HepG2 (cell line): ENCODE results near the gene MINDY3. TPM values are rescaled to one million over a fixed set of nuclear protein-coding genes. Genes with fewer than 3 reads are reported as not detected.

ENCODE experiments used
- ATAC-seq: fragments of 200-7000 bp; cut with Tn5 transposase; 3 replicates; pipeline ENCODE4 v1.9.1; 2020; ENCODE audit warnings: mild to moderate bottlenecking, moderate library complexity
- BruUV-seq: library from RNA; stranded (reverse); fragments of 400-500 nt; replicated peaks from 2 replicates; lab custom pipeline; 2021; lab: Mats Ljungman, UMichigan
- CTCF ChIA-PET: fragments of 300-600 bp; formaldehyde crosslinking; extraction: SDS; loops from one replicate; lab custom pipeline; 2021; ENCODE audit warnings: low total read pairs, inconsistent platforms, low intra/inter-chr PET ratio; lab: Yijun Ruan, JAX
- POLR2A ChIA-PET: fragments of 350-600 bp; sonication (Branson Sonifier 250); formaldehyde crosslinking; loops from one replicate; lab custom pipeline; 2020; ENCODE audit warnings: antibody characterized with exemption, inconsistent platforms; lab: Yijun Ruan, JAX
- DNase-seq: peaks from one replicate; pipeline ENCODE4 v3.0.0-alpha.2; 2015; ENCODE audit warnings: low spot score
- FAIRE-seq: peaks from 3 replicates; lab custom pipeline; 2011; peaks lifted over from hg19 to GRCh38; lab: Jason Lieb, UNC
- H2AFZ ChIP-seq: one replicate; pipeline ENCODE4 v1.6.1; 2011; ENCODE audit warnings: low read length, inconsistent platforms
- H3K27ac ChIP-seq: fragments of 300-600 bp; 3 replicates; pipeline ENCODE4 v1.8.0; 2011; ENCODE audit warnings: mixed run types, mild to moderate bottlenecking, mixed read lengths, low read length, inconsistent platforms; ENCODE audit not compliant: insufficient read depth; ENCODE audit errors: extremely low read length
- H3K27me3 ChIP-seq, 2 experiments: fragments of 200-600 bp in 1 of 2; 2 replicates in 1 of 2; 3 replicates in 1 of 2; pipeline versions ENCODE4 v1.6.0 to v1.8.0; 2011; ENCODE audit warnings: low read length in 2 of 2, mild to moderate bottlenecking in 2 of 2, moderate library complexity in 2 of 2, inconsistent platforms in 1 of 2; ENCODE audit not compliant: insufficient read depth in 2 of 2, control insufficient read depth in 1 of 2
- H3K36me3 ChIP-seq, 2 experiments: fragments of 200-600 bp in 1 of 2; replicated peaks in 1 of 2; 2 replicates in 1 of 2; 3 replicates in 1 of 2; pipeline versions ENCODE4 v1.5.1 to v1.8.0; 2011; ENCODE audit warnings: low read length in 2 of 2, inconsistent platforms in 1 of 2; ENCODE audit not compliant: insufficient read depth in 2 of 2, control insufficient read depth in 1 of 2
- H3K4me1 ChIP-seq: 2 replicates; pipeline ENCODE4 v1.5.1; 2012; ENCODE audit warnings: low read length, inconsistent platforms; ENCODE audit not compliant: insufficient read depth
- H3K4me2 ChIP-seq: 2 replicates; pipeline ENCODE4 v1.6.0; 2011; ENCODE audit warnings: low read depth, low read length, inconsistent platforms
- H3K4me3 ChIP-seq, 3 experiments: fragments of 200-600 bp in 1 of 3; sonication (generic), shearing (Covaris generic) in 1 of 3; replicated peaks in 1 of 3; 2 replicates each; pipeline ENCODE4 v1.5.1; 2011 to 2016; ENCODE audit warnings: low read length in 3 of 3, inconsistent platforms in 2 of 3, low read depth in 2 of 3, mild to moderate bottlenecking in 2 of 3, control low read depth in 1 of 3, mixed read lengths in 1 of 3; ENCODE audit not compliant: insufficient read depth in 1 of 3
- H3K79me2 ChIP-seq: one replicate; pipeline ENCODE4 v1.6.1; 2011; ENCODE audit warnings: low read length, inconsistent platforms; ENCODE audit not compliant: insufficient read depth
- H3K9ac ChIP-seq: 2 replicates; pipeline ENCODE4 v1.6.0; 2011; ENCODE audit warnings: mild to moderate bottlenecking, low read depth, low read length, inconsistent platforms; ENCODE audit not compliant: insufficient read depth
- H3K9me3 ChIP-seq: 2 replicates; pipeline ENCODE4 v1.5.1; 2012; ENCODE audit warnings: mild to moderate bottlenecking, low read length
- H4K20me1 ChIP-seq: 2 replicates; pipeline ENCODE4 v1.6.0; 2011; ENCODE audit warnings: inconsistent platforms, mild to moderate bottlenecking, low read length, moderate library complexity; ENCODE audit not compliant: insufficient read depth
- AHR ChIP-seq: IDR thresholded peaks from 2 replicates; pipeline ENCODE4 v1.6.1; 2018; ENCODE audit warnings: missing genetic modification reagents, missing compliant biosample characterization
- CENPX ChIP-seq: sonication (generic); formaldehyde crosslinking; IDR thresholded peaks from 2 replicates; pipeline ENCODE4 v1.9.0; 2021; ENCODE audit warnings: mild to moderate bottlenecking, missing genetic modification reagents, moderate library complexity
- EED ChIP-seq: sonication (generic); formaldehyde crosslinking; IDR thresholded peaks from 2 replicates; pipeline ENCODE4 v1.5.0; 2020; ENCODE audit warnings: mild to moderate bottlenecking, missing genetic modification reagents
- HNRNPL ChIP-seq: fragments of 200-400 bp; formaldehyde crosslinking; IDR thresholded peaks from 2 replicates; pipeline ENCODE4 v1.6.1; 2017; ENCODE audit warnings: mild to moderate bottlenecking, low read depth, low read length
- KLF13 ChIP-seq: sonication (generic); formaldehyde crosslinking; IDR thresholded peaks from 2 replicates; pipeline ENCODE4 v1.4.0; 2020; ENCODE audit warnings: mild to moderate bottlenecking, missing genetic modification reagents
- MTA1 ChIP-seq: sonication (generic); formaldehyde crosslinking; IDR thresholded peaks from 2 replicates; pipeline ENCODE4 v1.4.0; 2020; ENCODE audit warnings: missing genetic modification reagents, mild to moderate bottlenecking, borderline replicate concordance
- PRPF4 ChIP-seq: fragments of 200-400 bp; formaldehyde crosslinking; IDR thresholded peaks from 2 replicates; pipeline ENCODE4 v1.6.1; 2016; ENCODE audit warnings: low read length, low read depth; ENCODE audit not compliant: poor library complexity, severe bottlenecking
- SNAI1 ChIP-seq: sonication (generic); formaldehyde crosslinking; IDR thresholded peaks from 2 replicates; pipeline ENCODE4 v1.5.0; 2020; ENCODE audit warnings: mild to moderate bottlenecking, missing genetic modification reagents, borderline replicate concordance
- ZBTB1 ChIP-seq: sonication (generic); formaldehyde crosslinking; IDR thresholded peaks from 2 replicates; pipeline ENCODE4 v1.4.0; 2020; ENCODE audit warnings: missing genetic modification reagents, borderline replicate concordance
- ZNF30 ChIP-seq: sonication (generic); formaldehyde crosslinking; IDR thresholded peaks from 2 replicates; pipeline ENCODE4 v1.5.0; 2020; ENCODE audit warnings: mild to moderate bottlenecking, missing genetic modification reagents
- ZNF34 ChIP-seq: sonication (generic); formaldehyde crosslinking; IDR thresholded peaks from 2 replicates; pipeline ENCODE4 v1.4.0; 2020; ENCODE audit warnings: mild to moderate bottlenecking, missing genetic modification reagents, borderline replicate concordance
- ZNF383 ChIP-seq: sonication (generic); formaldehyde crosslinking; IDR thresholded peaks from 2 replicates; pipeline ENCODE4 v1.4.0; 2020; ENCODE audit warnings: missing genetic modification reagents, mild to moderate bottlenecking, borderline replicate concordance
- ZNF547 ChIP-seq: sonication (generic); formaldehyde crosslinking; IDR thresholded peaks from 2 replicates; pipeline ENCODE4 v1.5.1; 2020; ENCODE audit warnings: mild to moderate bottlenecking, missing genetic modification reagents
- ZNF615 ChIP-seq: sonication (generic); formaldehyde crosslinking; IDR thresholded peaks from 2 replicates; pipeline ENCODE4 v1.5.0; 2020; ENCODE audit warnings: mild to moderate bottlenecking, missing genetic modification reagents, borderline replicate concordance
- WGBS: methylation state at CpG from one replicate; pipeline ENCODE4 v1.1.6; 2017; ENCODE audit warnings: low lambda C conversion rate; 5-methylcytosine and 5-hydroxymethylcytosine counted together
- in situ Hi-C: cut with HindIII; loops from 2 replicates; pipeline ENCODE4 v1.10.0; 2017; ENCODE audit warnings: low pct_unique_long_range_greater_than_20kb; ENCODE audit not compliant: extremely low pct_ligation_motif_present
- intact Hi-C: fragments of 100-400 bp; cut with micrococcal nuclease; formaldehyde crosslinking; loops from one replicate; pipeline ENCODE4 v1.10.0; 2022; ENCODE audit not compliant: unreplicated experiment
- polyA plus RNA-seq, 8 experiments: library from polyadenylated mRNA; depleted of rRNA in 3 of 8; stranded (reverse) in 7 of 8; unstranded in 1 of 8; fragments of >200 nt; fragmentation: Illumina TruSeq in 4 of 8; extraction: Trizol in 4 of 8; gene quantifications; 2 replicates each; pipeline versions ENCODE4 v1.2.1 to v1.2.3, GENCODE V29; 2011 to 2016; ENCODE audit warnings: low read depth in 4 of 8, missing spikeins in 1 of 8, mixed read lengths in 1 of 8; ENCODE audit not compliant: insufficient read depth in 1 of 8
- total RNA-seq, 5 experiments: library from RNA; depleted of rRNA; stranded (reverse); fragments of >200 nt; fragmentation: Illumina TruSeq; extraction: Trizol; gene quantifications; 2 replicates each; pipeline ENCODE4 v1.2.3, GENCODE V29; 2016; ENCODE audit warnings: low read depth in 1 of 5
- TF ChIP-seq, protein P1 (sequence below): sonication (generic); formaldehyde crosslinking; IDR thresholded peaks from 2 replicates; pipeline ENCODE4 v1.8.1; 2023; ENCODE audit warnings: mild to moderate bottlenecking, missing genetic modification reagents
- TF ChIP-seq, protein P2 (sequence below): sonication (generic); formaldehyde crosslinking; IDR thresholded peaks from 2 replicates; pipeline ENCODE4 v1.9.0; 2022; ENCODE audit warnings: missing genetic modification reagents, mild to moderate bottlenecking, borderline replicate concordance
- TF ChIP-seq, protein P3 (sequence below): IDR thresholded peaks from 2 replicates; pipeline ENCODE4 v1.6.1; 2016; ENCODE audit warnings: low read depth
- TF ChIP-seq, protein P4 (sequence below): sonication (generic); formaldehyde crosslinking; IDR thresholded peaks from 2 replicates; pipeline ENCODE4 v1.4.0; 2020; ENCODE audit warnings: mild to moderate bottlenecking, low read depth, missing genetic modification reagents

Gene MINDY3
- total and polyA plus RNA-seq, 2 of the 13 experiments (the other 11 are each of a cell fraction or from before 2014, with no cell fraction given), result 6.4 to 17.5 TPM

DNA sequence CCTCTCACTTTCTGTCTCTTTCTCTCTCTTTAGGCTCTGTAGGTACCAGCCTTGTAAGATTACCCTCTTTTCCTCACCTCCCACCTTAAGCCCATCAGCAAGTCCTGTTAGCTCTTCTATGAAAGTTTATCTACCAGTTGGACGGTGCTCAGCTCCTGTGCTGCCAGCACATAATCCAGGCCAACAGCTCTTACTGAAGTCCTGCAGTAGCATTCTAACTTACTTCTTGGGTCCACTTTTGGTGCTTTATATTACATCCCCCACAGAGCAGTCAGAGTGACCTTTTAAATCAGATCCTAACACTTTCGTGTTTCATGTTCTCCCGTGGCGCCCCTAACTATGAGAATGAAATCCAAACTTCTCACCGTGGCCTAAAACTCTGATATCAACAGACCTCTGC, 101.7 kb downstream of the MINDY3 start (continued):
- TF ChIP-seq ZNF34 (CRISPR knock-in tag) (no peak), AHR (CRISPR knock-in tag) (no peak), ZNF383 (CRISPR knock-in tag) (no peak), MTA1 (CRISPR knock-in tag) (no peak), ZNF30 (CRISPR knock-in tag) (no peak), PRPF4 (no peak), HNRNPL (no peak)
- TF ChIP-seq, protein P1, sequence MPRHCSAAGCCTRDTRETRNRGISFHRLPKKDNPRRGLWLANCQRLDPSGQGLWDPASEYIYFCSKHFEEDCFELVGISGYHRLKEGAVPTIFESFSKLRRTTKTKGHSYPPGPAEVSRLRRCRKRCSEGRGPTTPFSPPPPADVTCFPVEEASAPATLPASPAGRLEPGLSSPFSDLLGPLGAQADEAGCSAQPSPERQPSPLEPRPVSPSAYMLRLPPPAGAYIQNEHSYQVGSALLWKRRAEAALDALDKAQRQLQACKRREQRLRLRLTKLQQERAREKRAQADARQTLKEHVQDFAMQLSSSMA (CRISPR knock-in tag), result no peak

DNA sequence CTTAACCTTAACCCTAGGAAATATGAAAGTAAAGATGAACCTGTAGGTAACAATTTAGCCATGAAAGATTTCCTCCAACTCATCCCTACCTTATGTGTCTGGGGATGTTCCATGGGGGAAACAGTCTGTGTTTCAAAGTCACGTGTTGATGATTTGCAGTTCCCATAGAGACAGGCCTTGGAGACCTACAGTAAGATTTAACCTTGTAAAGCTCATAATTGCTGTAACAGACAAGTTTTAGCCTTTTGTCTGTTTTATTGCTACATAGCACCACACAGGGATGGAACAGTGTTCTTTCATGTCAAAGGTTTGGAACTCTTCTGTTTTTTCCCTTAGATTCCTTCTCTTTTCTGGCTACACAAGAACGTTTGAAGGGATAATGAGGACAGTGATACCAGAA, 105.4 kb downstream of the MINDY3 start:
- DNase-seq (no peak), ATAC-seq (no peak), FAIRE-seq (no peak)
- ChIA-PET CTCF (no interaction called here), POLR2A (no interaction called here)
- no peak overlapping the region for H3K9ac ChIP-seq
- H3K4me2 ChIP-seq, result no peak overlapping the region
- H3K4me1 ChIP-seq, result no peaks in the 10 kb centered on the region
- H3K36me3 ChIP-seq, result no peaks in the 10 kb centered on the region
- H3K27ac ChIP-seq, result no peak overlapping the region
- no peak overlapping the region for H3K4me3 ChIP-seq
- no peaks in the 10 kb centered on the region for H3K9me3 ChIP-seq
- no peaks in the 10 kb centered on the region for H4K20me1 ChIP-seq
- peaks cover 1 to 5% of the 10 kb centered on the region in 2 experiments; a peak in 2 of 5 replicates for H3K27me3 ChIP-seq
- BruUV-seq, result no TSS peak
- in situ Hi-C loops, result no loop called here
- 0% methylated on average over 2 of the region's 2 CpGs for WGBS
- intact Hi-C loops, result no loop called here
- no peak overlapping the region for H2AFZ ChIP-seq
- H3K79me2 ChIP-seq, result no peaks in the 10 kb centered on the region
- TF ChIP-seq CENPX (CRISPR knock-in tag) (no peak), ZNF615 (CRISPR knock-in tag) (no peak), SNAI1 (CRISPR knock-in tag) (no peak), ZBTB1 (no peak), KLF13 (no peak), ZNF547 (no peak), EED (CRISPR knock-in tag) (no peak)
- TF ChIP-seq, protein P2, sequence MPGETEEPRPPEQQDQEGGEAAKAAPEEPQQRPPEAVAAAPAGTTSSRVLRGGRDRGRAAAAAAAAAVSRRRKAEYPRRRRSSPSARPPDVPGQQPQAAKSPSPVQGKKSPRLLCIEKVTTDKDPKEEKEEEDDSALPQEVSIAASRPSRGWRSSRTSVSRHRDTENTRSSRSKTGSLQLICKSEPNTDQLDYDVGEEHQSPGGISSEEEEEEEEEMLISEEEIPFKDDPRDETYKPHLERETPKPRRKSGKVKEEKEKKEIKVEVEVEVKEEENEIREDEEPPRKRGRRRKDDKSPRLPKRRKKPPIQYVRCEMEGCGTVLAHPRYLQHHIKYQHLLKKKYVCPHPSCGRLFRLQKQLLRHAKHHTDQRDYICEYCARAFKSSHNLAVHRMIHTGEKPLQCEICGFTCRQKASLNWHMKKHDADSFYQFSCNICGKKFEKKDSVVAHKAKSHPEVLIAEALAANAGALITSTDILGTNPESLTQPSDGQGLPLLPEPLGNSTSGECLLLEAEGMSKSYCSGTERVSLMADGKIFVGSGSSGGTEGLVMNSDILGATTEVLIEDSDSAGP (CRISPR knock-in tag), result no peak
- TF ChIP-seq, protein P3, sequence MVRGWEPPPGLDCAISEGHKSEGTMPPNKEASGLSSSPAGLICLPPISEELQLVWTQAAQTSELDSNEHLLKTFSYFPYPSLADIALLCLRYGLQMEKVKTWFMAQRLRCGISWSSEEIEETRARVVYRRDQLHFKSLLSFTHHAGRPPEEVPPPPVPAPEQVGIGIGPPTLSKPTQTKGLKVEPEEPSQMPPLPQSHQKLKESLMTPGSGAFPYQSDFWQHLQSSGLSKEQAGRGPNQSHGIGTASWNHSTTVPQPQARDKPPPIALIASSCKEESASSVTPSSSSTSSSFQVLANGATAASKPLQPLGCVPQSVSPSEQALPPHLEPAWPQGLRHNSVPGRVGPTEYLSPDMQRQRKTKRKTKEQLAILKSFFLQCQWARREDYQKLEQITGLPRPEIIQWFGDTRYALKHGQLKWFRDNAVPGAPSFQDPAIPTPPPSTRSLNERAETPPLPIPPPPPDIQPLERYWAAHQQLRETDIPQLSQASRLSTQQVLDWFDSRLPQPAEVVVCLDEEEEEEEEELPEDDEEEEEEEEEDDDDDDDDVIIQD (CRISPR knock-in tag), result no peak
- TF ChIP-seq, protein P4, sequence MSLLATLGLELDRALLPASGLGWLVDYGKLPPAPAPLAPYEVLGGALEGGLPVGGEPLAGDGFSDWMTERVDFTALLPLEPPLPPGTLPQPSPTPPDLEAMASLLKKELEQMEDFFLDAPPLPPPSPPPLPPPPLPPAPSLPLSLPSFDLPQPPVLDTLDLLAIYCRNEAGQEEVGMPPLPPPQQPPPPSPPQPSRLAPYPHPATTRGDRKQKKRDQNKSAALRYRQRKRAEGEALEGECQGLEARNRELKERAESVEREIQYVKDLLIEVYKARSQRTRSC (CRISPR knock-in tag), result no peak
